Measurements from ENCODE around the gene ZNF775. TPM values are rescaled to one million over a fixed set of nuclear protein-coding genes. Genes with fewer than 3 reads are reported as not detected.

Gene ZNF775
- total RNA-seq, 2 donors from 2014 or later = 4.2 to 11.5 TPM

DNA sequence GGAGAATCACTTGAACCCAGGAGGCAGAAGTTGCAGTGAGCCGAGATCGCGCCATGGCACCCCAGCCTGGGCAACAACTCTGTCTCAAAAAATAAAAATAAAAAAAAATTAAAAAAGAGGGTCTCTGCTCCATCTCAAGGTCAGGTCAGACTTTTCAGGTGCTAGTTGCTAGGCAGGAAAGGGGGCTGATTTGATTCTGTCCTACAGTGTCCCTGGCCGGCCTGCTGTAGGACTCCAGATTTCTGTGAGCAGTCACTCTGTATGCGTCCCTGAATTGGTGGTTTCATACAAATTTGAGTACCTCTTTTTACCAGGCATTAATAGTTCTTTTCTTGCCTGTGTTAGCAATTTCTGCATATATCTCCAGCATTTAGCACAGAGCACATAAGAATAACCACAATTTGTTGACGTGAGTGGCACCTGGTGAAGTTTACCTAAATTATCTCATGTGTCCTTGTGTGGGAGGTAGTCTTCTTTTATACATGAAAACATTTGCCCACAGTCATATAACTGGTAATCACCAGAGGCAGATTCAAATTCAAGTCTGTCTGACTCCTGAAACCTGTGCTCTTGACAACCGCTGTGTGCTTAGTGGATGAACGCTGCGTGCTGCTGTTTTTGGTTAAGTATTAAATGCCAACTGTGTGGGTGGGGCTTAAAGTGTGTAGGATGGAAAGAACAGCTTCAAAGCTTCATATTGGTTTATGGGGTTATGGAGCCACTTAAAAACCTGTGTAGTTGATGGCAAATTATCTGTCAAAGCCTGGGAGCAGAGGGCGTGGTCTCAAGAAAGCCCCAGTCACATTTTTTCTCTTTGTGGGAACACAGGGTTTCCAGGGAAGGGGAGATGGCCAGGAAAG, 3.2 kb upstream of the ZNF775 start:
- no peak for ATAC-seq (ENCODE audit: insufficient number of reproducible peaks, low FRiP score, low read depth)
- Histone ChIP-seq H3K27me3 (replicated peaks; ENCODE audit: insufficient read depth) (no peaks in the 10 kb centered on the region), H3K36me3 (peaks cover 30% of the 10 kb centered on the region), H3K27ac (no peak overlapping the region), H3K9me3 (no peaks in the 10 kb centered on the region), H3K4me1 (ENCODE audit: control insufficient read depth in 1 of 2, low read depth in 2 of 2) (peaks cover 5 to 25% of the 10 kb centered on the region in 2 donors), H3K4me3 (no peak overlapping the region)
- DNase-seq (ENCODE audit: low spot score) = no peak
- TF ChIP-seq, protein P1, sequence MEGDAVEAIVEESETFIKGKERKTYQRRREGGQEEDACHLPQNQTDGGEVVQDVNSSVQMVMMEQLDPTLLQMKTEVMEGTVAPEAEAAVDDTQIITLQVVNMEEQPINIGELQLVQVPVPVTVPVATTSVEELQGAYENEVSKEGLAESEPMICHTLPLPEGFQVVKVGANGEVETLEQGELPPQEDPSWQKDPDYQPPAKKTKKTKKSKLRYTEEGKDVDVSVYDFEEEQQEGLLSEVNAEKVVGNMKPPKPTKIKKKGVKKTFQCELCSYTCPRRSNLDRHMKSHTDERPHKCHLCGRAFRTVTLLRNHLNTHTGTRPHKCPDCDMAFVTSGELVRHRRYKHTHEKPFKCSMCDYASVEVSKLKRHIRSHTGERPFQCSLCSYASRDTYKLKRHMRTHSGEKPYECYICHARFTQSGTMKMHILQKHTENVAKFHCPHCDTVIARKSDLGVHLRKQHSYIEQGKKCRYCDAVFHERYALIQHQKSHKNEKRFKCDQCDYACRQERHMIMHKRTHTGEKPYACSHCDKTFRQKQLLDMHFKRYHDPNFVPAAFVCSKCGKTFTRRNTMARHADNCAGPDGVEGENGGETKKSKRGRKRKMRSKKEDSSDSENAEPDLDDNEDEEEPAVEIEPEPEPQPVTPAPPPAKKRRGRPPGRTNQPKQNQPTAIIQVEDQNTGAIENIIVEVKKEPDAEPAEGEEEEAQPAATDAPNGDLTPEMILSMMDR (IDR thresholded peaks at IDR 0.05) = no peak

GRCh38 chr7:150376560-150376959, 2.6 kb upstream of the ZNF775 start:
- ATAC-seq (ENCODE audit: insufficient number of reproducible peaks, low FRiP score, low read depth) (no peak), DNase-seq (ENCODE audit: low spot score) (no peak)
- Histone ChIP-seq H3K27ac (no peak overlapping the region), H3K36me3 (peaks cover 26% of the 10 kb centered on the region), H3K4me3 (no peak overlapping the region), H3K27me3 (replicated peaks; ENCODE audit: insufficient read depth) (no peaks in the 10 kb centered on the region), H3K4me1 (ENCODE audit: control insufficient read depth in 1 of 2, low read depth in 2 of 2) (peaks cover 5 to 19% of the 10 kb centered on the region in 2 donors), H3K9me3 (no peaks in the 10 kb centered on the region)
- TF ChIP-seq, protein P1 (IDR thresholded peaks at IDR 0.05) = no peak

DNA sequence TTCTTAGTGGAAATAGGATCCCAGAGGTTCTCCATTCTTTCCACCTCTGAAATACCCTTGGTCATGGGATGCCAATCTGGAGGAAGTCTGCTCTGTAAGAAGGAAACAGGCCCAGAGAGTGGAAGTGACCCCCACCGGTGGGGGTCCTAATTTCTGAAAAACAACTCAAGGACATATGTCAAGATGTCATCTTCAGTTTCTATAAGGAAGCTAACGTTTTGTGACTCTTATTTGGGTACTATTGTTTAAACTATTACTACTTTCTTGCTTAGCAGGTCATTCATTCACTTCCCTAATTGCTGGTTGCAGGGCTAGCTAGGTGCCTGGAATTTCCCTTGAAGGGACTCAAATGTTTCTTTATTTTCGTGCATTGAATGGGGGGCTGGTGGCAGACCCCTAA, 1.9 kb upstream of the ZNF775 start:
- H3K4me3 ChIP-seq = no peak overlapping the region
- peaks cover 5 to 19% of the 10 kb centered on the region in 2 donors for H3K4me1 ChIP-seq (ENCODE audit: control insufficient read depth in 1 of 2, low read depth in 2 of 2)
- TF ChIP-seq, protein P1 (IDR thresholded peaks at IDR 0.05) = no peak
- no peak overlapping the region for H3K27ac ChIP-seq
- no peaks in the 10 kb centered on the region for H3K27me3 ChIP-seq (replicated peaks; ENCODE audit: insufficient read depth)
- DNase-seq (ENCODE audit: low spot score) (no peak), ATAC-seq (ENCODE audit: insufficient number of reproducible peaks, low FRiP score, low read depth) (no peak)
- H3K36me3 ChIP-seq = peaks cover 20% of the 10 kb centered on the region
- no peaks in the 10 kb centered on the region for H3K9me3 ChIP-seq

DNA sequence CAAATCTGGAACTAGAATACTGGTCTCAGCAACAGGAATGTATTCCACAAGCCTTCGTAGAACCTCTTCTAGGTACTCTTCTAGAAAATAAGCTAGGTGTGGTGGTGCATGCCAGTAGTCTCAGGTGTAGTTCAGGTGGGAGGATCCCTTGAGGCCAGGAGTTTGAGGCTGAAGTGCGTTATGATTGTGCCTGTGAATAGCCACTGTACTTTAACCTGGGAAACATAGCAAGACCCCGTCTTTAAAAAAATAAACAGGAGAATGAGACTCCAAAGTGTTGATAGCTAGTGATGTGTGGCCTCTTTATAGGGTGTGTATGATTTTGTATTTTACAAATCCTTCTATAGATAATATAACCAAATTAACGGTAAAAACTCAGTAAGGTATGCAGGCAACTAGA, 1.5 kb upstream of the ZNF775 start:
- Histone ChIP-seq H3K9me3 (no peaks in the 10 kb centered on the region), H3K4me1 (ENCODE audit: control insufficient read depth in 1 of 2, low read depth in 2 of 2) (peaks cover 5 to 19% of the 10 kb centered on the region in 2 donors), H3K27ac (peak overlapping the region in 1 of 2 donors; percentile 72), H3K27me3 (replicated peaks; ENCODE audit: insufficient read depth) (no peaks in the 10 kb centered on the region), H3K36me3 (peaks cover 16% of the 10 kb centered on the region), H3K4me3 (no peak overlapping the region)
- ATAC-seq (ENCODE audit: insufficient number of reproducible peaks, low FRiP score, low read depth) (no peak), DNase-seq (ENCODE audit: low spot score) (no peak)
- TF ChIP-seq, protein P1 (IDR thresholded peaks at IDR 0.05) = no peak

DNA sequence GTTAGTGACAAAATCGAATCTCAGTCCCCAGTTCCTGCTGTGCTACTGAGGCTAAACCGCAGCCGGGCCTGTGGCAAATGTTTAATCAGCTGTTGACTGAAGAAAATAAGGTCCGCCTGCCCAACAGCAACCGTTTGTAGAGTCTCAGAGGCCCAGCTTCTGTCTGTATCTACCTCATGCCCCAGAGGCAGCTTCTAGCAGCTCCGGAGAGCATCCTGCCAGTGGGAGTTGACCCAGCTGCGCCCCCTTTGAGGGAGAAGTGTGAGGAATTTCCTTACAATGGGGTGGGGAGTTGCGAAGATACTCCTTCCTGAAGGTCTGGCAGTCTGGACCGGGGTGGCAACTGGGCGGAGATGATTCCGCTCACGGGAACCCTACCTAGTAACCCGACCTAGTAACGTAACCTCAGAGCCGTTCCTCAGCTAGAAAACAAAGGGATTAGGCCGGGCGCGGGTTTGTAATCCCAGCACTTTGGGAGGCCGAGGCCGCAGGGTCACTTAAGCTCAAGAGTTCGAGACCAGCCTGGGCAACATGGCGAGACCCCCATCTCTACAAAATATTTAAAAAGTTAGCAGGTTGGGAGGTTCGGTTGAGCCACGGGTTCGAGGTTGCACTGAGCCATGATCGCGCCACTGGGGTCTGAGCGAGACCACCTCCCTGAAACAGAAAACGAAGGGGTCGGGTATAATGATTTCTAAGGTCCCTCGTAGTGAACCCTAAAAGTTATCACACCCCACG, 846 bp upstream of the ZNF775 start:
- DNase-seq (ENCODE audit: low spot score) = no peak
- Histone ChIP-seq H3K4me3 (peak overlapping the region; percentile 77), H3K4me1 (ENCODE audit: control insufficient read depth in 1 of 2, low read depth in 2 of 2) (peaks cover 5 to 14% of the 10 kb centered on the region in 2 donors), H3K27me3 (replicated peaks; ENCODE audit: insufficient read depth) (no peaks in the 10 kb centered on the region), H3K36me3 (peaks cover 10% of the 10 kb centered on the region), H3K9me3 (no peaks in the 10 kb centered on the region), H3K27ac (peak overlapping the region; percentile 72 to 79)
- no peak for ATAC-seq (ENCODE audit: insufficient number of reproducible peaks, low FRiP score, low read depth)
- TF ChIP-seq, protein P1 (IDR thresholded peaks at IDR 0.05) = no peak
